Measurements from ENCODE around the gene MOB1A.
"Not testable (repeated sequence)": the region's sequence is repeated elsewhere in the genome, so short reads cannot be mapped to it uniquely, and the experiment has no call there.

Gene MOB1A

GRCh38 chr2:74205596-74205995 is 26.9 kb upstream of the MOB1A start:
- DNase-seq, result peak in 1 of 2 donors; percentile 43
- peak overlapping the region; percentile 96 to 99 for H3K27ac Mint-ChIP-seq

GRCh38 chr2:74205113-74205512 is 26.4 kb upstream of the MOB1A start:
- no peaks in the 10 kb centered on the region for H3K27me3 Mint-ChIP-seq
- H3K9me3 Mint-ChIP-seq, result no peaks in the 10 kb centered on the region
- ATAC-seq (no peak), DNase-seq (no peak)
- peak overlapping the region; percentile 96 to 99 for H3K27ac Mint-ChIP-seq
- H3K4me3 Mint-ChIP-seq, result peak overlapping the region; percentile 75 to 77
- peaks cover 83% of the 10 kb centered on the region for H3K4me1 Mint-ChIP-seq

More at GRCh38 chr2:74205596-74205995, 26.9 kb upstream of the MOB1A start:
- Mint-ChIP-seq H3K4me3 (peak overlapping the region; percentile 75 to 77), H3K9me3 (no peaks in the 10 kb centered on the region), H3K4me1 (peaks cover 78% of the 10 kb centered on the region), H3K27me3 (no peaks in the 10 kb centered on the region)
- peak; percentile 50 for ATAC-seq

- peak overlapping the region; percentile 75 to 77 for H3K4me3 Mint-ChIP-seq
Observed at GRCh38 chr2:74204436-74204835, 25.8 kb upstream of the MOB1A start.

GRCh38 chr2:74201596-74201995 is 22.9 kb upstream of the MOB1A start:
- H3K27ac Mint-ChIP-seq, result no peak overlapping the region
- H3K4me3 Mint-ChIP-seq, result peak overlapping the region; percentile 98 to 99
- peaks cover 88% of the 10 kb centered on the region for H3K4me1 Mint-ChIP-seq
- H3K27me3 Mint-ChIP-seq, result no peaks in the 10 kb centered on the region
- H3K9me3 Mint-ChIP-seq, result no peaks in the 10 kb centered on the region
- ATAC-seq (no peak), DNase-seq (no peak)

More at GRCh38 chr2:74204436-74204835, 25.8 kb upstream of the MOB1A start:
- Mint-ChIP-seq H3K4me1 (peaks cover 86% of the 10 kb centered on the region), H3K9me3 (no peaks in the 10 kb centered on the region), H3K27ac (peak overlapping the region; percentile 91 to 99), H3K27me3 (no peaks in the 10 kb centered on the region)
- DNase-seq (no peak), ATAC-seq (no peak)

- DNase-seq (no peak), ATAC-seq (no peak)
- Mint-ChIP-seq H3K4me1 (peaks cover 84% of the 10 kb centered on the region), H3K27me3 (no peaks in the 10 kb centered on the region), H3K4me3 (peak overlapping the region; percentile 98 to 99), H3K27ac (peak overlapping the region in 1 of 2 donors; percentile 88), H3K9me3 (no peaks in the 10 kb centered on the region)
Observed at GRCh38 chr2:74201196-74201595, 22.5 kb upstream of the MOB1A start.

- DNase-seq (peak in 1 of 2 donors; percentile 36), ATAC-seq (no peak)
- H3K4me1 Mint-ChIP-seq, result peaks cover 71% of the 10 kb centered on the region
- H3K27ac Mint-ChIP-seq, result peak overlapping the region; percentile 99 to 100
- no peaks in the 10 kb centered on the region for H3K27me3 Mint-ChIP-seq
- no peaks in the 10 kb centered on the region for H3K9me3 Mint-ChIP-seq
- peak overlapping the region; percentile 98 to 99 for H3K4me3 Mint-ChIP-seq
Observed at GRCh38 chr2:74199871-74200305, 21.2 kb upstream of the MOB1A start.

GRCh38 chr2:74199275-74199701 is 20.6 kb upstream of the MOB1A start:
- Mint-ChIP-seq H3K4me3 (peak overlapping the region; percentile 98 to 99), H3K27me3 (no peaks in the 10 kb centered on the region), H3K4me1 (peaks cover 65% of the 10 kb centered on the region), H3K9me3 (no peaks in the 10 kb centered on the region), H3K27ac (peak overlapping the region; percentile 99 to 100)
- no peak for ATAC-seq
- DNase-seq, result no peak

- Mint-ChIP-seq H3K27ac (peak within 1 kb of the TSS; percentile 100), H3K9me3 (no peaks in the 10 kb centered on the region), H3K4me1 (peaks cover 59% of the 10 kb centered on the region), H3K4me3 (peak within 1 kb of the TSS; percentile 98 to 99), H3K27me3 (no peaks in the 10 kb centered on the region)
- DNase-seq (peak; percentile 97), ATAC-seq (peak; percentile 93)
Observed at GRCh38 chr2:74198461-74199274, 20.0 kb upstream of the MOB1A start, which contains the start of gene MTHFD2. TSS of gene MTHFD2 (plus strand) at chr2:74198615. CDS start at chr2:74198642, 27 bp downstream.

GRCh38 chr2:74198023-74198460 is 19.4 kb upstream of the MOB1A start:
- peak overlapping the region; percentile 98 to 99 for H3K4me3 Mint-ChIP-seq
- no peak for ATAC-seq
- H3K27ac Mint-ChIP-seq, result peak overlapping the region; percentile 100
- no peaks in the 10 kb centered on the region for H3K9me3 Mint-ChIP-seq
- H3K27me3 Mint-ChIP-seq, result no peaks in the 10 kb centered on the region
- peaks cover 54% of the 10 kb centered on the region for H3K4me1 Mint-ChIP-seq
- no peak for DNase-seq

GRCh38 chr2:74197049-74197448 is 18.4 kb upstream of the MOB1A start:
- Mint-ChIP-seq H3K4me1 (peaks cover 47% of the 10 kb centered on the region), H3K27me3 (no peaks in the 10 kb centered on the region), H3K9me3 (no peaks in the 10 kb centered on the region), H3K4me3 (no peak overlapping the region), H3K27ac (peak overlapping the region in 1 of 2 donors; percentile 22)
- DNase-seq (no peak), ATAC-seq (no peak)

- Mint-ChIP-seq H3K4me3 (no peak overlapping the region), H3K9me3 (no peaks in the 10 kb centered on the region), H3K4me1 (peaks cover 24% of the 10 kb centered on the region), H3K27me3 (no peaks in the 10 kb centered on the region), H3K27ac (no peak overlapping the region)
- ATAC-seq (no peak), DNase-seq (no peak)
Observed at GRCh38 chr2:74194799-74195198, 16.1 kb upstream of the MOB1A start.

GRCh38 chr2:74191596-74192380 is 13.1 kb upstream of the MOB1A start:
- Mint-ChIP-seq H3K27ac (no peak overlapping the region), H3K27me3 (no peaks in the 10 kb centered on the region), H3K9me3 (no peaks in the 10 kb centered on the region), H3K4me1 (peaks cover 6% of the 10 kb centered on the region), H3K4me3 (no peak overlapping the region)
- ATAC-seq (no peak), DNase-seq (no peak)

GRCh38 chr2:74188696-74189095 is 10.0 kb upstream of the MOB1A start:
- ATAC-seq, result no peak

GRCh38 chr2:74188018-74188601 is 9.4 kb upstream of the MOB1A start:
- Mint-ChIP-seq H3K27me3 (no peaks in the 10 kb centered on the region), H3K4me3 (no peak overlapping the region), H3K4me1 (peaks cover 20% of the 10 kb centered on the region), H3K27ac (no peak overlapping the region), H3K9me3 (no peaks in the 10 kb centered on the region)
- ATAC-seq (no peak), DNase-seq (no peak)

More at GRCh38 chr2:74188696-74189095, 10.0 kb upstream of the MOB1A start:
- Mint-ChIP-seq H3K4me1 (peaks cover 20% of the 10 kb centered on the region), H3K9me3 (no peaks in the 10 kb centered on the region), H3K4me3 (no peak overlapping the region), H3K27me3 (no peaks in the 10 kb centered on the region), H3K27ac (no peak overlapping the region)
- DNase-seq, result no peak

GRCh38 chr2:74186706-74187105 is 8.0 kb upstream of the MOB1A start:
- peak overlapping the region in 1 of 2 donors; percentile 68 for H3K4me3 Mint-ChIP-seq
- H3K27me3 Mint-ChIP-seq, H3K9me3 Mint-ChIP-seq, DNase-seq, ATAC-seq: not testable (repeated sequence)
- H3K4me1 Mint-ChIP-seq, result peaks cover 25% of the 10 kb centered on the region
- peak overlapping the region in 1 of 2 donors; percentile 91 for H3K27ac Mint-ChIP-seq
